Kasumi-1 (cell line): Measurements from ENCODE around the gene CAVIN4.

Experiments
- DNase-seq, 2 experiments: peaks; one replicate each; lab custom pipeline; 2025; lab: John Stamatoyannopoulos, UW

Gene CAVIN4

GRCh38 chr9:100590481-100590880, 12.6 kb downstream of the CAVIN4 start:
- DNase-seq: no peak

GRCh38 chr9:100591139-100591538, 13.3 kb downstream of the CAVIN4 start:
- no peak for DNase-seq

- no peak for DNase-seq
Measured at GRCh38 chr9:100591639-100592412, 13.9 kb downstream of the CAVIN4 start.

GRCh38 chr9:100595391-100596199, 17.7 kb downstream of the CAVIN4 start:
- peak; percentile 62 for DNase-seq

- DNase-seq: no peak
Measured at GRCh38 chr9:100597236-100597635, 19.4 kb downstream of the CAVIN4 start.

- DNase-seq: peak; percentile 64 to 76
Measured at GRCh38 chr9:100598641-100599145, 20.8 kb downstream of the CAVIN4 start.

GRCh38 chr9:100600521-100601079, 22.7 kb downstream of the CAVIN4 start:
- no peak for DNase-seq

- peak; percentile 86 to 93 for DNase-seq
Measured at GRCh38 chr9:100601216-100601615, 23.3 kb downstream of the CAVIN4 start.

GRCh38 chr9:100602342-100602801, 24.5 kb downstream of the CAVIN4 start:
- DNase-seq: peak; percentile 50 to 69

GRCh38 chr9:100605405-100605804, 27.5 kb downstream of the CAVIN4 start:
- DNase-seq: no peak

GRCh38 chr9:100619194-100619593, 41.3 kb downstream of the CAVIN4 start:
- no peak for DNase-seq

GRCh38 chr9:100619665-100620064, 41.8 kb downstream of the CAVIN4 start:
- no peak for DNase-seq

GRCh38 chr9:100623969-100624368, 46.1 kb downstream of the CAVIN4 start:
- DNase-seq: no peak

- no peak for DNase-seq
Measured at GRCh38 chr9:100626949-100627348, 49.1 kb downstream of the CAVIN4 start.

- DNase-seq: no peak
Measured at GRCh38 chr9:100637787-100638186, 59.9 kb downstream of the CAVIN4 start.
